KMS-11 (cell line): ENCODE data around the gene BPTF.
"Not testable (repeated sequence)": the region's sequence is repeated elsewhere in the genome, so short reads cannot be mapped to it uniquely, and the experiment has no call there.

Experiments
- H2AFZ ChIP-seq: fragments of 200-600 bp; sonication (generic); 2 replicates; pipeline ENCODE4 v1.6.1; 2016; ENCODE audit warnings: antibody characterized with exemption, mixed run types, low read depth
- H3K27ac ChIP-seq: fragments of 200-600 bp; sonication (generic); 2 replicates; pipeline ENCODE4 v1.6.1; 2016; ENCODE audit warnings: mild to moderate bottlenecking, mixed run types
- H3K27me3 ChIP-seq: fragments of 200-600 bp; sonication (generic); 2 replicates; pipeline ENCODE4 v1.6.1; 2017; ENCODE audit warnings: mild to moderate bottlenecking, low read depth, mixed run types, moderate library complexity; ENCODE audit not compliant: insufficient read depth
- H3K36me3 ChIP-seq: fragments of 200-600 bp; sonication (generic); 2 replicates; pipeline ENCODE4 v1.6.1; 2017; ENCODE audit warnings: mild to moderate bottlenecking, mixed run types; ENCODE audit not compliant: insufficient read depth
- H3K4me1 ChIP-seq: fragments of 200-600 bp; sonication (generic); 2 replicates; pipeline ENCODE4 v1.6.1; 2016; ENCODE audit warnings: mild to moderate bottlenecking, low read depth, mixed run types; ENCODE audit not compliant: poor library complexity, severe bottlenecking
- H3K4me2 ChIP-seq: fragments of 200-600 bp; sonication (generic); 2 replicates; pipeline ENCODE4 v1.7.0; 2016; ENCODE audit warnings: mild to moderate bottlenecking, mixed run types
- H3K4me3 ChIP-seq: fragments of 200-600 bp; sonication (generic); IDR thresholded peaks from 2 replicates; pipeline ENCODE4 v1.6.1; 2017; ENCODE audit warnings: low read depth, low read length, mixed read lengths; ENCODE audit not compliant: insufficient read depth
- H3K79me2 ChIP-seq: fragments of 200-600 bp; sonication (generic); 2 replicates; pipeline ENCODE4 v1.6.1; 2016; ENCODE audit warnings: low read depth, mixed run types; ENCODE audit not compliant: insufficient read depth
- H3K9ac ChIP-seq: fragments of 200-600 bp; sonication (generic); 2 replicates; pipeline ENCODE4 v1.6.1; 2016; ENCODE audit warnings: mild to moderate bottlenecking, mixed run types
- H4K20me1 ChIP-seq: fragments of 200-600 bp; sonication (generic); 2 replicates; pipeline ENCODE4 v1.6.1; 2016; ENCODE audit warnings: mild to moderate bottlenecking, mixed run types; ENCODE audit not compliant: insufficient read depth
- TF ChIP-seq, protein P1 (sequence below): fragments of 200-600 bp; sonication (generic); conservative IDR thresholded peaks from 2 replicates; pipeline ENCODE4 v1.6.1; 2017; ENCODE audit warnings: low read depth, mild to moderate bottlenecking, antibody characterized with exemption, low read length, moderate library complexity, mixed read lengths

BPTF gene

DNA sequence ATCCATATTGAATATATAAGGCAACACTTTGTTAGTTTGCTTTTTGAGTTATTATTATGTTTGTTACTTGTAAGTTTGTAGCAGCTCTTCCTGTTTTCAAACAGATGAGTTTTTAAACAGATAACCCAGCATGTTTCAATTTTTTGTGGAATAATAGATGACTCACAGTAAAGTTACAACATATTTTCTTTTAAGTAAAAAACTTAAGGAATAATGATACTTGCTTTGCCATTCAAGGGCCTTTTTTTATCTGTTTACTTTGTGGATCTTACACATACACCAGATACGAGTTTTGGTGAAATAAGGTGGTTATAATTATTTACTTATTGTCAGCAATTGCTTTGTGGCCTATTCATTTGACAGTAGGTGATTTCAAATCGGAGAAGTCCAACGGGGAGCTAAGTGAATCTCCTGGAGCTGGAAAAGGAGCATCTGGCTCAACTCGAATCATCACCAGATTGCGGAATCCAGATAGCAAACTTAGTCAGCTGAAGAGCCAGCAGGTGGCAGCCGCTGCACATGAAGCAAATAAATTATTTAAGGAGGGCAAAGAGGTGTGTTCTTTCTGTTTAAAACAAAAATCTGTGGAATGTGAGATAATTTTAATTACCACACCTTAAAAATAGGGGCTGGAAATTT, 66.3 kb downstream of the BPTF start:
- H3K36me3 ChIP-seq, result no peaks in the 10 kb centered on the region; the same call in 1 of the 2 replicates
- H2AFZ ChIP-seq, result no peak overlapping the region
- TF ChIP-seq, protein P1, sequence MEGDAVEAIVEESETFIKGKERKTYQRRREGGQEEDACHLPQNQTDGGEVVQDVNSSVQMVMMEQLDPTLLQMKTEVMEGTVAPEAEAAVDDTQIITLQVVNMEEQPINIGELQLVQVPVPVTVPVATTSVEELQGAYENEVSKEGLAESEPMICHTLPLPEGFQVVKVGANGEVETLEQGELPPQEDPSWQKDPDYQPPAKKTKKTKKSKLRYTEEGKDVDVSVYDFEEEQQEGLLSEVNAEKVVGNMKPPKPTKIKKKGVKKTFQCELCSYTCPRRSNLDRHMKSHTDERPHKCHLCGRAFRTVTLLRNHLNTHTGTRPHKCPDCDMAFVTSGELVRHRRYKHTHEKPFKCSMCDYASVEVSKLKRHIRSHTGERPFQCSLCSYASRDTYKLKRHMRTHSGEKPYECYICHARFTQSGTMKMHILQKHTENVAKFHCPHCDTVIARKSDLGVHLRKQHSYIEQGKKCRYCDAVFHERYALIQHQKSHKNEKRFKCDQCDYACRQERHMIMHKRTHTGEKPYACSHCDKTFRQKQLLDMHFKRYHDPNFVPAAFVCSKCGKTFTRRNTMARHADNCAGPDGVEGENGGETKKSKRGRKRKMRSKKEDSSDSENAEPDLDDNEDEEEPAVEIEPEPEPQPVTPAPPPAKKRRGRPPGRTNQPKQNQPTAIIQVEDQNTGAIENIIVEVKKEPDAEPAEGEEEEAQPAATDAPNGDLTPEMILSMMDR, result no peak
- no peaks in the 10 kb centered on the region for H4K20me1 ChIP-seq
- H3K27ac ChIP-seq, result no peak overlapping the region
- H3K27me3 ChIP-seq, result no peaks in the 10 kb centered on the region
- H3K4me2 ChIP-seq, result no peak overlapping the region
- no peaks in the 10 kb centered on the region for H3K4me1 ChIP-seq
- no peaks in the 10 kb centered on the region for H3K79me2 ChIP-seq
- no peak overlapping the region for H3K9ac ChIP-seq
- H3K4me3 ChIP-seq, result no peak overlapping the region

DNA sequence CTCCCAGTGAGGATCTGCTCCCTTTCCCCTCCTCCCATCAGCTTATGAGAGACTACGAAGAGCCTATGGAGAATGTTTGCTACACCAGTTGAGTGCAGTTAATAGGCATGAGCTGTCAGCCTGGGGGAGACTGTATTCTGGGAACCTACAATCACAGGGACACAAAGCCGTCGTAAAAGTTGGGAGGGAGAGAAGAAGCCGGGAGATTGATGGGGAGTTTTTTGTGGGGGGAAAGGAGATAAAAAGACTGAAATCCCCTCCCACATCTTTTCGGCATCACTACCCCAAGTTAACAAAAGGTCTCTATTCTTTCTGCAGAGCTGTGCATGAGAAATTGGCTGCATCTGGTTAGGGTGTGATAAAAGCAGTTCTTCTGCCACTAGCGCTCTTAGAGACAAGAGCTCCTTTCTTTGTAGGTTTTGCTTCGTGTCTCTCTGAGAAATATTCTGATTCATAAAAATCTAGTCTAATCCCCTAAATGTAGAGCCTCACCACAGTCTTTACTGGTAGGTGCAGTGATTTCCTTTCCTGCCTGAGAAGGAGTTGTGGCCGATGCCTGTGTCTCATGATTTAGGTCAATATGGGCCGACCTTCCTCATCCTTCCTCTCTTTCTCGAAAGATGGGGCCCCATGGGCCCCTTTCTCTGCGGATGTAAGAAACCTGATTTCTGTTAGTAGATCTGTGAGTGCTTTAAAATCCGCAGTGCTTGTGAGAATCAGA, 77.4 kb downstream of the BPTF start:
- H3K9ac ChIP-seq, result no peak overlapping the region
- H3K4me3 ChIP-seq, result no peak overlapping the region
- H3K4me2 ChIP-seq, result no peak overlapping the region
- H3K27me3 ChIP-seq, result no peaks in the 10 kb centered on the region
- no peaks in the 10 kb centered on the region for H3K36me3 ChIP-seq
- no peaks in the 10 kb centered on the region for H3K4me1 ChIP-seq
- TF ChIP-seq, protein P1, result no peak
- no peak overlapping the region for H3K27ac ChIP-seq
- no peaks in the 10 kb centered on the region for H4K20me1 ChIP-seq
- no peak overlapping the region for H2AFZ ChIP-seq
- H3K79me2 ChIP-seq, result no peaks in the 10 kb centered on the region

DNA sequence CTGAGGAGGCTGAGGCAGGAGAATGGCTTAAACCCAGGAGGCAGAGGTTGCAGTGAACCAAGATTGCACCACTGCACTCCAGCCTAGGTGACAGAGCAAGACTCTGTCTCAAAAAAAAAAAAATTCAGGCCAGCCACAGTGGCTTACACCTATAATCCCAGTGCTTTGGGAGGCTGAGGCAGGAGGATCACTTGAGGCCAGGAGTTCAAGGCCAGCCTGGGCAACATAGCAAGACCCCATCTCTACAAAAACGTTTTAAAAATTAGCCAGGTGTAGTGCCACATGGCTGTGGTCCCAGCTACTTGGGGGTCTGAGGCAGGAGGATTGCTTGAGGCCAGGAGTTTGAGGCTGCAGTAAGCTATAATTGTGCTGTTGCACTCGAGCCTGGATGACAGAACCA, 80.0 kb downstream of the BPTF start:
- H3K27ac ChIP-seq, H3K4me3 ChIP-seq, H2AFZ ChIP-seq, H3K4me1 ChIP-seq, H3K36me3 ChIP-seq, H3K79me2 ChIP-seq, H4K20me1 ChIP-seq, H3K27me3 ChIP-seq, H3K4me2 ChIP-seq, H3K9ac ChIP-seq: not testable (repeated sequence)

DNA sequence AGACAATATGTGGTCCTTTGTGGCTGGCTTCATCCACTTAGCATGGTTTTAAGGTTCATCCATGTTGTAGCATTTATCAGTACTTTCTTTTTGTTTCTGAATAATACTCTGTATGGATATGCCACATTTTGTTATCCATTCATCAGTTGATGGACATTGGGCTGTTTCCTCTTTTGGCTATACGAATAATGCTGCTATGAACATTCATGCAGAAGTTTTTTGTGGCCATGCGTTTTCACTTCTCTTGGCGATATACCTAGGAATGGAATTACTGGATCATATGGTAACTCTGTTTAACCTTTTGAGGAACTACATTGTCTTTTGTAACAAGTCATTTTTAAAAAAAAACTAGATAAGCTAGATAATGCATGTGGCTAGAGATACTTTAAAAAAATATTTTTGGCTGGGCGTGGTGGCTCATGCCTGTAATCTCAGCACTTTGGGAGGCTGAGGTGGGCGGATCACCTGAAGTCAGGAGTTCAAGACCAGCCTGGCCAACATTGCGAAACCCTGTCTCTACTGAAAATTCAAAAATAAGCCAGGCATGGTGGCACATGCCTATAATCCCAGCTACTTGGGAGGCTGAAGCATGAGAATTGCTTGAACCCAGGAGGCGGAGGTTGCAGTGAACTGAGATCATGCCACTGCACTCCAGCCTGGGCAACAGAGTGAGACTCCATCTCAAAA, 85.0 kb downstream of the BPTF start:
- not testable (repeated sequence) for H3K4me2 ChIP-seq, H3K4me1 ChIP-seq, H3K27me3 ChIP-seq, H4K20me1 ChIP-seq, H3K79me2 ChIP-seq, H2AFZ ChIP-seq, H3K27ac ChIP-seq, H3K4me3 ChIP-seq, H3K9ac ChIP-seq, H3K36me3 ChIP-seq

DNA sequence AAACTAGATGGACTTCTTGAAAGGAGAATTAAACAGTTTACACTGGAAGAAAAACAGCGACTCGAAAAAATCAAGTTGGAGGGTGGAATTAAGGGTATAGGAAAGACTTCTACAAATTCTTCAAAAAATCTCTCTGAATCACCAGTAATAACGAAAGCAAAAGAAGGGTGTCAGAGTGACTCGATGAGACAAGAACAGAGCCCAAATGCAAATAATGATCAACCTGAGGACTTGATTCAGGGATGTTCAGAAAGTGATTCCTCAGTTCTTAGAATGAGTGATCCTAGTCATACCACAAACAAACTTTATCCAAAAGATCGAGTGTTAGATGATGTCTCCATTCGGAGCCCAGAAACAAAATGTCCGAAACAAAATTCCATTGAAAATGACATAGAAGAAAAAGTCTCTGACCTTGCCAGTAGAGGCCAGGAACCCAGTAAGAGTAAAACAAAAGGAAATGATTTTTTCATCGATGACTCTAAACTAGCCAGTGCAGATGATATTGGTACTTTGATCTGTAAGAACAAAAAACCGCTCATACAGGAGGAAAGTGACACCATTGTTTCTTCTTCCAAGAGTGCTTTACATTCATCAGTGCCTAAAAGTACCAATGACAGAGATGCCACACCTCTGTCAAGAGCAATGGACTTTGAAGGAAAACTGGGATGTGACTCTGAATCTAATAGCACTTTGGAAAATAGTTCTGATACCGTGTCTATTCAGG, 85.9 kb downstream of the BPTF start:
- no peaks in the 10 kb centered on the region for H4K20me1 ChIP-seq
- no peak overlapping the region for H3K9ac ChIP-seq
- no peaks in the 10 kb centered on the region for H3K27me3 ChIP-seq
- no peaks in the 10 kb centered on the region for H3K79me2 ChIP-seq
- TF ChIP-seq, protein P1, result no peak
- H3K36me3 ChIP-seq, result no peaks in the 10 kb centered on the region; the same call in 1 of the 2 replicates
- H3K4me2 ChIP-seq, result no peak overlapping the region
- H3K27ac ChIP-seq, result no peak overlapping the region
- no peaks in the 10 kb centered on the region for H3K4me1 ChIP-seq
- H2AFZ ChIP-seq, result no peak overlapping the region
- no peak overlapping the region for H3K4me3 ChIP-seq
